ENCODE data around the gene DET1.
"Not testable (repeated sequence)": the region's sequence is repeated elsewhere in the genome, so short reads cannot be mapped to it uniquely, and the experiment has no call there.

The DET1 gene

GRCh38 chr15:88539441-88539840, 7.0 kb downstream of the DET1 start:
- DNase-seq, result no peak

- DNase-seq, result no peak
Observed at GRCh38 chr15:88538972-88539371, 7.5 kb downstream of the DET1 start.

GRCh38 chr15:88537591-88538317, 8.7 kb downstream of the DET1 start:
- DNase-seq, result no peak

- DNase-seq, result no peak
Observed at GRCh38 chr15:88535607-88536313, 10.7 kb downstream of the DET1 start.

- no peak for DNase-seq
Observed at GRCh38 chr15:88535100-88535499, 11.4 kb downstream of the DET1 start.

- DNase-seq, result no peak
Observed at GRCh38 chr15:88533376-88533775, 13.1 kb downstream of the DET1 start.

- DNase-seq, result no peak
Observed at GRCh38 chr15:88529021-88529630, 17.4 kb downstream of the DET1 start.

- DNase-seq, result no peak
Observed at GRCh38 chr15:88526247-88526879, 20.1 kb downstream of the DET1 start.

- DNase-seq, result no peak
Observed at GRCh38 chr15:88525418-88525817, 21.1 kb downstream of the DET1 start.

- DNase-seq, result not testable (repeated sequence)
Observed at GRCh38 chr15:88524094-88524493, 22.4 kb downstream of the DET1 start.

GRCh38 chr15:88518903-88519302, 27.6 kb downstream of the DET1 start:
- DNase-seq, result no peak

GRCh38 chr15:88513195-88513594, 33.3 kb downstream of the DET1 start:
- DNase-seq, result no peak

- DNase-seq, result no peak
Observed at GRCh38 chr15:88512601-88513000, 33.9 kb downstream of the DET1 start.

- DNase-seq, result no peak
Observed at GRCh38 chr15:88512078-88512477, 34.4 kb downstream of the DET1 start.

- no peak for DNase-seq
Observed at GRCh38 chr15:88511161-88511560, 35.3 kb downstream of the DET1 start.

GRCh38 chr15:88509964-88510363, 36.5 kb downstream of the DET1 start:
- no peak for DNase-seq

GRCh38 chr15:88509321-88509720, 37.2 kb downstream of the DET1 start:
- DNase-seq, result no peak

- DNase-seq, result no peak
Observed at GRCh38 chr15:88506628-88507027, 39.9 kb downstream of the DET1 start.

GRCh38 chr15:88505721-88506120, 40.8 kb downstream of the DET1 start:
- no peak for DNase-seq

- no peak for DNase-seq
Observed at GRCh38 chr15:88504445-88504844, 42.0 kb downstream of the DET1 start.

GRCh38 chr15:88498996-88499395, 47.5 kb downstream of the DET1 start:
- DNase-seq, result no peak

GRCh38 chr15:88497109-88497765, 49.2 kb downstream of the DET1 start:
- DNase-seq, result no peak

GRCh38 chr15:88493844-88494243, 52.6 kb downstream of the DET1 start:
- no peak for DNase-seq
